NCI-H1436 (cell line): ENCODE results near the gene IRF1.

Experiments used
- DNase-seq: peaks from one replicate; lab custom pipeline; 2025; lab: John Stamatoyannopoulos, UW

Gene IRF1

DNA sequence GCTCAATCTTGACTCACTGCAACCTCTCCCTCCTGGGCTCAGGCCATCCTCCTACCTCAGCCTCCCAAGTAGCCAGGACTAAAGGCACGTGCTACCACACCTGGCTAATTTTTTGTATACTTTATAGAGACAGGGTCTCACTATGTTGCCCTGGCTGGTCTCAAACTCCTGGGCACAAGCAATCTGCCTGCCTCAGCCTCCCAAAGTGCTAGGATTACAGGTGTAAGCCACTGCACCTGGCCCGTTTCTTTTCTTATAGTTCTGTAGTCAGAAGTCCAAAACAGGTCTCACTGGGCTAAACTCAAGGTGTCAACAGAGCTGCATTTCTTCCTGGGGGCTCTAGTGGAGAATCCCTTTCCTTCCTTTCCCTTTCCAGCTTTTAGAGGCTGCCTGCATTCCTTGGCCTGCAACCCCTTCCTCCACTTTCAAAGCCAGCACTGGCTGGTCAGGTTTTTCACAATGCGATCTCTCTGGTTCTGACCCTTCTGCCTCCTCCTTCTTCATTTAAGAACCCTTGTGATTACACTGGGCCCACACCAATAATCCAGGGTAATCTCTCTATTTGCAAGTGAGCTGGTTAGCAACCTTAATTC lies 16.3 kb downstream of the IRF1 start:
- DNase-seq, result no peak

- DNase-seq, result no peak
Measured at GRCh38 chr5:132473668-132474067, 16.9 kb downstream of the IRF1 start.

DNA sequence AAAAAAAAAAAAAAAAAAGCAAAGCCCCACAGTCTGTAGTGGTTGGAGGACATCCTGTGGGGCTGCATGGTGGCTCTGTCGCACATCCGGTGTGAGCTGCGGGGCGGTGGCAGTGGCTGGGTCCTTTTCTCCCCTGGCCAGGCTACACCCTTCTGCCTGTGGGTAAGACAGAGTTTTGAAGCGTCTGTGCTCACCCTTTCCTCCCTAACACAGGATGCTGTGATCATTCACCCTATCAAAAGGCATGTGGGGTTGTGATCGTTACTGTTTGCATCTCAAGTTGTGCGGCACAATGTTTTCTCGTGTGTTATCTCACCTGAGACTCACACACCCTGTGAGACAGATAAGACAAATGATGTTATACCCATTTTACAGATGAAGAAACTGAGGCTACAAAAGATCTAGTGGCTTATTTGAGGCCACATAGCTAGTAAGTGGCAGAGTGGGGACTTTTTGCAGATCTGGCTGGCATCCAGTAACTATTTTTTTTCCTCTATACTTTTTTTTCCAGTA lies 17.5 kb downstream of the IRF1 start:
- no peak for DNase-seq

- DNase-seq, result no peak
Measured at GRCh38 chr5:132472431-132472830, 18.1 kb downstream of the IRF1 start.

- DNase-seq, result no peak
Measured at GRCh38 chr5:132471944-132472343, 18.6 kb downstream of the IRF1 start.

DNA sequence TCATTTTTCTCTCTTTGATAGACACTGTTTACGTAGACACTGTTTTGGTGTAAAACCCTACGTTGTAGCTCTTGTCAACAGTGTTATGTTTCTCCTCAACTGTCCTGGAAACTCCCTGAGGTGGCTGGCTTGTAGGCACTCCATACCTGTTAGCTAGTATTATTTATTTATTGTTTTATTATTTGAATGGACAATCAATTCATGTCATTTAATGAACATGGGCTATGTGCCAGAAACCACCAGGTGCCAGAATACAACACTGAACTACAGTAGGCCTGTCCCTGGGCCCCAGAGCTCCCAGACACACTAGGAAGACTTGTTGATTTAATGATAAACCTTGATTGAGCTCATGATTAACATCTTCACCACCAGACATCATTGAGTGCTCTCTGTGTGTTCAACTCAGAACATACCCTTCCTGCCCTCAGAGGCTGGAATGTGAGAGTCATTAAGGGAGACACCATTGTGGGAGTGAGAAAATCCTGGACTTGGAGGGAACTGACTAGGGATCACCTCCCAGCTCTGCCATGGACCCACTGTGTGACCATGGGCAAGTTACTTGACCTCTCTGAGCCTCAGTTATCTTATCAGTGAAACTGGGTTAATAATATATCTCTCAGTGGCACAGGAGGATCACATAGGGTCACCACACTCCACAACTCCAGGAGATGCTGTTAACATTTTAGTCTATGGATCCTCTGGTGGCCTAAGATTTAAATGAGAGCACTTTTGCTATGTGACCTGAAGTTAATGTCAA lies 19.2 kb downstream of the IRF1 start:
- no peak for DNase-seq

GRCh38 chr5:132470596-132470995 lies 20.0 kb downstream of the IRF1 start:
- DNase-seq, result no peak

- DNase-seq, result no peak
Measured at GRCh38 chr5:132470010-132470392, 20.6 kb downstream of the IRF1 start.

DNA sequence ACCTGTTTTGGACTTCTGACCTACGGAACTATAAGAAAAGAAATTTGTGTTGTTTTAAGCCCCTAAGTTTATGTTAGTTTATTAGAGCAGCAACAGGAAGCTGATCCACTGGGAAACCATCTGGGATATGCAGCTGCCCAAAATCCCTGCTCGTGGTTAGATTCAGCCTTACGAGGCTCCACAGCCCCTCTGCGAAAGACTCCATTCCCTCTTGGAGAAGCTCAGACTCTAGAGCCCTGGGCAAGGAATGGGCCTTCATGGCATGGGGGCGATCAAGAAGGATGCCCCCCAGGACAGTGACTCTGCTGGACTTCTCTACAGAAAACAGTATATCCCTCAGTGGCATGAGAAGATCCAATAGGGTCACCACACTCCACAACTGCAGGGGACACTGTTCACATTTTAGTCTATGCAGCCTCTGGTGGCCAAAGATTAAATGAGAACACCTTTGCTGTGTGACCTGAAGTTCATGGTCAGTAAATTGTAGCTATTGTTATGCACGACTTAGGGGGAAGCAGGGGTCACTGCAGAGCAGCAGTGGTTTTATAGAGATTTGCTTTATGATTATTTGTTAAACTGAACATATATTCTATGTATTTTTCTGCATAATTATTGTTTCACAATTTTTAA lies 21.1 kb downstream of the IRF1 start:
- DNase-seq, result no peak

GRCh38 chr5:132468656-132469379 lies 21.8 kb downstream of the IRF1 start:
- no peak for DNase-seq

- no peak for DNase-seq
Measured at GRCh38 chr5:132467287-132467984, 23.1 kb downstream of the IRF1 start.

DNA sequence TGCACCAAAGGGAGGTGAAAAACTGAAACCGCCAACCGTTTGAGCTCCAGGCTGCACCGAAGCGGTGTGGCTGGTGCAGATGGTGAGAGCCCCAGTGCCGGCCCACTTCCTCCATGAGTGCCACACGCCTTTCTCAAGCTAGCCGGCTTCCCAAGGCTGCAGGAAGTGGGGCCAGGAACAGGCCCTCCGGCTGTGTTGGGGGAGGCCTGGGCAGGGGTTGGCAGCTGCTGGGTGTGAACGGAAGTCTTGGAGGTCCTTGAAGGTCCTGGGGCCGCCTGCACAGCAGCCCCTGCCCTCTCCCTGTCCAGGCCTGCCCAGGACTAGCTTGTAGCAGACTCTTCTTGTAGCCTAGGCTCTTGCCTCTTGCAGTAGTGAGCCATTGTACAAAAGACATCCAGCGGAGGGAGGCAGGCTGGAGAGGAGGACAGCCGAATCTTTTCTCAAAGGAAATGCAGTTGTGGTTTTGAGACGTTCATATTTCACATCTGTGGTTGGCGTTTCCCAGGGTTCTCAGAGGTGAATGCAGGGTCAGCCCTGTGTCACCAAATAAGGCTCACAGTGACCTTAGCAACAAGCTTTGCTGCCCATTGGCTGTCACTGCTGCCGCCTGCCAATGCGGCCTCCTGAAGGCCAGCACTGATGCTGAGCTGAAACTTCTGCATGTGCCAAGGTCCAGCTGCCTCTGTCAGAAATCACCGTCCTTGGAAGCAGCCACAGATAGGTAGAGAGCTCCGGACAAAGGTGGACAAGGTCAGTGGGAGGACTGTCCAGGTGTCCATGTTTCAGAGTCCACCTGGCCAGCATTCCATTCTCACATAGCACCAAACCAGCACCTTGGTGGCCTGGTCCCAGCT lies 23.9 kb downstream of the IRF1 start:
- no peak for DNase-seq

DNA sequence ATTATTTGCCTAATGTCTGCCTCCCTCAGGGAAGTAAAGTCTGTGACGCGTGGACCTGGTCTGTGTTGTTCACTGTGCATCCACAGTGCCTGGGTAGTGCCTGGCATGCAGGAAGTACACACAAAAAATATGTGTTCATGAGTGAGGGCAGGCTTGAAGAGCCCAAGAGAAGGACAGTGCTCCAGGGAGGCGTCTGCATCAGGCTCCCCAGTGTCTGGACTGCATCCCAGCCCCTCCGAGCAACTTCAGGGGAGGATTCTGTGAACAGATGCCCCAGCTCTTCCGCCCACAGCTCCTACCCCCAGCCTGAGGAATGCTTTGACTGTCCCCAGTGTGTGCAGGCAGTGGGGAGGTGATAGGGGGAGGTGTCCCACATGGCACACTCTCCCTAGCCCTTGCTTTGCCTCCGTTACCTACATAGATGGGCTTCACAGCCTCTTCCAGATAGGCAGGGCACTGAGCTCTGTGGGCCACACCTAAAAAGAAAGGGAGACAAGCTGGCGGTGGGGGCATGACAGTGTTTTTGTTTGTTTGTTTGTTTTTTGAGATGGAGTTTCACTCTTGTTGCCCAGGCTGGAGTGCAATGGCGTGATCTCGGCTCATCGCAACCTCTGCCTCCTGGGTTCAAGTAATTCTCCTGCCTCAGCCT lies 25.4 kb downstream of the IRF1 start:
- DNase-seq, result no peak

GRCh38 chr5:132464156-132464939 lies 26.2 kb downstream of the IRF1 start:
- DNase-seq, result no peak

- no peak for DNase-seq
Measured at GRCh38 chr5:132463811-132464155, 26.8 kb downstream of the IRF1 start.

GRCh38 chr5:132462856-132463745 lies 27.5 kb downstream of the IRF1 start:
- DNase-seq, result no peak

GRCh38 chr5:132462333-132462732 lies 28.2 kb downstream of the IRF1 start:
- DNase-seq, result no peak

- DNase-seq, result no peak
Measured at GRCh38 chr5:132461569-132462070, 29.0 kb downstream of the IRF1 start.
